ENCODE results near the gene ADAMTS12.

GRCh38 chr5:33738967-33739366 lies 152.8 kb downstream of the ADAMTS12 start:
- TF ChIP-seq CTCF (conservative IDR thresholded peaks at IDR 0.05; ENCODE audit: low read depth in 2 of 2), result no peak
- no peak for TF ChIP-seq NANOG (IDR thresholded peaks at IDR 0.05; ENCODE audit: borderline replicate concordance)

Measured in GM23338 (cell line).